ENCODE data around the gene TMEM179. TPM values are rescaled to one million over a fixed set of nuclear protein-coding genes. Genes with fewer than 3 reads are reported as not detected.

Gene TMEM179
- total and polyA plus RNA-seq, 10 of the 15 experiments (the other 5 are each of a cell fraction or from before 2014, with no cell fraction given), result not detected

GRCh38 chr14:104544362-104544961, 60.1 kb downstream of the TMEM179 start:
- in situ Hi-C loops (cut with MboI), result no loop called here
- H3K79me2 ChIP-seq (ENCODE audit: control insufficient read depth, insufficient read depth, low read length), result no peaks in the 10 kb centered on the region
- no peak overlapping the region for H2AFZ ChIP-seq (ENCODE audit: control insufficient read depth, low read depth, low read length)
- H3K27me3 ChIP-seq (replicated peaks in 1 of 2; ENCODE audit: control insufficient read depth in 2 of 2, insufficient read depth in 2 of 2, low read length in 1 of 2), result peaks cover 4 to 5% of the 10 kb centered on the region in 2 experiments; a peak in 2 of 4 replicates
- ChIA-PET RAD21 (ENCODE audit: unreplicated experiment) (no interaction called here), SMC1A (ENCODE audit: uncharacterized antibody, unreplicated experiment) (no interaction called here), POLR2A (no interaction called here), CTCF (no interaction called here)
- intact Hi-C loops (cut with micrococcal nuclease; ENCODE audit: unreplicated experiment), result no loop called here
- WGBS (ENCODE audit: insufficient coverage, insufficient replicate concordance, low lambda C conversion rate, missing lambda C conversion rate), result 34% methylated on average over 17 of the region's 17 CpGs
- H3K4me3 ChIP-seq, result no peak overlapping the region
- no peaks in the 10 kb centered on the region for H3K36me3 ChIP-seq (ENCODE audit: control insufficient read depth in 2 of 2, insufficient read depth in 2 of 2, low read length in 1 of 2)
- no peak for ATAC-seq
- H3K4me2 ChIP-seq (ENCODE audit: control insufficient read depth, insufficient read depth), result no peak overlapping the region
- H4K20me1 ChIP-seq (ENCODE audit: control insufficient read depth, insufficient read depth), result no peaks in the 10 kb centered on the region
- no peaks in the 10 kb centered on the region for H3K4me1 ChIP-seq (ENCODE audit: control insufficient read depth, insufficient read depth, low read length)
- no peak for FAIRE-seq
- no TSS peak for BruUV-seq (replicated peaks)
- H3K9me3 ChIP-seq (replicated peaks; ENCODE audit: control insufficient read depth, insufficient read depth, low read length), result no peaks in the 10 kb centered on the region
- H3K9ac ChIP-seq (ENCODE audit: control insufficient read depth, insufficient read depth, low read length), result no peak overlapping the region
- H3K27ac ChIP-seq (ENCODE audit: control insufficient read depth, insufficient read depth), result no peak overlapping the region
- TF ChIP-seq ZBTB33 (IDR thresholded peaks at IDR 0.05), result no peak
- no peak for TF ChIP-seq SP1 (IDR thresholded peaks at IDR 0.05; ENCODE audit: low read depth, low read length)
- TF ChIP-seq ZZZ3 (IDR thresholded peaks at IDR 0.05; ENCODE audit: control insufficient read depth, insufficient read length, low read depth), result no peak
- no peak for DNase-seq (ENCODE audit: low read depth, low spot score)
